ENCODE data around the gene OR13A1.
"Not testable (repeated sequence)": the region's sequence is repeated elsewhere in the genome, so short reads cannot be mapped to it uniquely, and the experiment has no call there.

Gene OR13A1, protein sequence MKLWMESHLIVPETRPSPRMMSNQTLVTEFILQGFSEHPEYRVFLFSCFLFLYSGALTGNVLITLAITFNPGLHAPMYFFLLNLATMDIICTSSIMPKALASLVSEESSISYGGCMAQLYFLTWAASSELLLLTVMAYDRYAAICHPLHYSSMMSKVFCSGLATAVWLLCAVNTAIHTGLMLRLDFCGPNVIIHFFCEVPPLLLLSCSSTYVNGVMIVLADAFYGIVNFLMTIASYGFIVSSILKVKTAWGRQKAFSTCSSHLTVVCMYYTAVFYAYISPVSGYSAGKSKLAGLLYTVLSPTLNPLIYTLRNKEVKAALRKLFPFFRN

DNA sequence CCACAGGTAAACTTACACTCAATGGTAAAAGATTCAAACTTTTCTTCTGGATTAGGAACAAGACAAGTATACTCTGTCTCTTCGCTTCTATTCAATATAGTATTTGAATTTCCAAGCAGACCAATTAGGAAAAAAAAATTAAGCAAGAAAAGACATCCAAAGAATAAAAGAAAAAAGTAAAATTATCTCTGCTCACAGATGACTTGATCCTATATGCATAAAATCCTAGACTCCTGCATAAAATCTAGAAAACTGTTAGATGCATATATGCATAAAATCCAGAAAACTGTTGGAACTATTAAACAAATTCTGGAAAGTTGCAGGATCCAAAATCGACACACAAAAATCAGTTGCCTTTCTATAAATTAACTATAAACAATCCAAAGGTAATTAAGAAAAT lies at the start of gene OR13A1:
TSS of gene OR13A1 (minus strand) at position 101 of the 400 bp plus-strand sequence. CDS start 11,186 bp downstream, outside the sequence.
- no peak for DNase-seq

DNA sequence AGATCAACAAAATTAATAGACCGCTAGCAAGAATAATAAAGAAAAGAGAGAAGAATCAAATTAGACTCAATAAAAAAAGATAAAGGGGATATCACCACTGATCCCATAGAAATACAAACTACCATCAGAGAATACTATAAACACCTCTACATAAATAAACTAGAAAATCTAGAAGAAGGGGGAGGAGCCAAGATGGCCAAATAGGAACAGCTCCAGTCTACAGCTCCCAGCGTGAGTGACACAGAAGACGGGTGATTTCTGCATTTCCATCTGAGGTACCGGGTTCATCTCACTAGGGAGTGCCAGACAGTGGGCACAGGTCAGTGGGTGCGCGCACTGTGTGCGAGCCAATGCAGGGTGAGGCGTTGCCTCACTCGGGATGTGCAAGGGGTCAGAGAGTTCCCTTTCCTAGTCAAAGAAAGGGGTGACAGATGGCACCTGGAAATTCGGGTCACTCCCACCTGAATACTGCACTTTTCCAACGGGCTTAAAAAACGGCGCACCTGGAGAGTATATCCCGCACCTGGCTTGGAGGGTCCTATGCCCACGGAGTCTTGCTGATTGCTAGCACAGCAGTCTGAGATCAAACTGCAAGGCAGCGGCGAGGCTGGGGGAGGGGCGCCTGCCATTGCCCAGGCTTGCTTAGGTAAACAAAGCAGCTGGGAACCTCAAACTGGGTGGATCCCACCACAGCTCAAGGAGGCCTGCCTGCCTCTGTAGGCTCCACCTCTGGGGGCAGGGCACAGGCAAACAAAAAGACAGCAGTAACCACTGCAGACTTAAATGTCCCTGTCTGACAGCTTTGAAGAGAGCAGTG lies 46.8 kb upstream of the OR13A1 start:
- DNase-seq = not testable (repeated sequence)

DNA sequence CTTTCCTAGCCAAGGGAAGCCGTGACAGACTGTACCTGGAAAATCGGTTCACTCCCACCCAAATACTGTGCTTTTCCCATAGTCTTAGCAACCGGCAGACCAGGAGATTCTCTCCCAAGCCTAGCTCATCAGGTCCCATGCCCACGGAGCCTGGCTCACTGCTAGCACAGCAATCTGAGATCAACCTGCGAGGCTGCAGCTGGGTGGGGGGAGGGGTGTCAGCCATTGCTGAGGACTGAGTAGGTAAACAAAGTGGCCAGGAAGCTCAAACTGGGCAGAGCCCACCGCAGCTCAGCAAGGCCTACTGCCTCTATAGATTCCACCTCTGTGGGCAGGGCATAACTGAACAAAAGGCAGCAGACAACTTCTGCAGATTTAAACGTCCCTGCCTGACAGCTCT lies 43.6 kb upstream of the OR13A1 start:
- DNase-seq = not testable (repeated sequence)

DNA sequence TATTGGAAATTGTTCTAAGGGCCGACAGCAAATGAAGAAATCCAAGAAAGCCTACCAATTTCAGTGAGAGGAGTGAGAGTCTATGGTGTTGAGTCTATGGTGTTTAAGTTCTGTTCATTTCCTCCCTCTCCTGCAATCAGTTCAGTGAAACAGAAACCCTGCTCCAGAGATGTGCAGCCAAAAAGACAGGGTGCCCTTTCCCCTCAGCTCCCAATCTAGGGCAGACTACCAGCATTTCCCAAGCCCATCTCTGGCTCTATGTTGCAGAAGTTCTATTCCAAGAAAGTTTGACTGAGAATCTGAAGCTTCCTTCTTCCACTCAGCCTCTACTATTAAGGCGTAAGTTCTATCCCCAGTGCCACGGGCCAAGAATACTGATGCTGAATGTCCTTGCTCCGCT lies 40.1 kb upstream of the OR13A1 start:
- no peak for DNase-seq

DNA sequence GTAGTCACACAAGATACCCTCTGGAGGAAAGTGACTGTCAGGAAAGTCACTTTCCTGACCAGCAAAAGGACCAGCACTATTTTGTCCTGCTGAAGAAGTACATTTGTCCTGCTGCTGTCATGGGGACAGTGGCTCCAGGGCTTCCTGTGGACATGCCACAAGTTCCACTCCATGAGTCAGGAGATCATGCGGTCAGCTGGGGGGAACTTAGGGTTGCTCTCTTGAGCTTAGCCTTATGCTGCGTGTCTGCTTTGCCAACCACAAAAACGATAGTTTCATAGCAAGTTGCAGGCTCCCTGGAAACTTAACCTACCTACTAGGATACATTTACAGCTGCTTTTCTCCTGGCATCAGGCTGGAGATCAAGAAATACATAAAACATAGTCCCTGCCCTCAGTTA lies 38.9 kb upstream of the OR13A1 start:
- DNase-seq = no peak

DNA sequence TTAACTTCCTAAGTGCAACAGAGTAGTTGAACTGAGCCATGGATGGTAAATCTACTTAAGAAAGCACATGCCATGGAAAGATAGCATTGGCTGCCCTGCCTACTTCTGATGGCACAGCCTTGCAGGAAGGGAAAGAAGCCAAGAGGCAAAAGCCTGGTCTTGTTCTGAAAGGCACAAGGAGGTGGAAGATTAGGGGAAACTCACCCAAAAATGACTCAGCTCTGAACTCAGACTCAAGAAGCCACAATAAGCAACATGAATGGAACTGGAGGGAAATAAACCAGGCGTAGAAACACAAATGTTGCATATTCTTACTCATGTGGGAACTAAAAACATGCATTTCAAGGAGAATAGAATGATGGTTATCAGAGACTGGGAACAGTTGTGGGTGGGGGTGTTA lies 37.8 kb upstream of the OR13A1 start:
- no peak for DNase-seq

DNA sequence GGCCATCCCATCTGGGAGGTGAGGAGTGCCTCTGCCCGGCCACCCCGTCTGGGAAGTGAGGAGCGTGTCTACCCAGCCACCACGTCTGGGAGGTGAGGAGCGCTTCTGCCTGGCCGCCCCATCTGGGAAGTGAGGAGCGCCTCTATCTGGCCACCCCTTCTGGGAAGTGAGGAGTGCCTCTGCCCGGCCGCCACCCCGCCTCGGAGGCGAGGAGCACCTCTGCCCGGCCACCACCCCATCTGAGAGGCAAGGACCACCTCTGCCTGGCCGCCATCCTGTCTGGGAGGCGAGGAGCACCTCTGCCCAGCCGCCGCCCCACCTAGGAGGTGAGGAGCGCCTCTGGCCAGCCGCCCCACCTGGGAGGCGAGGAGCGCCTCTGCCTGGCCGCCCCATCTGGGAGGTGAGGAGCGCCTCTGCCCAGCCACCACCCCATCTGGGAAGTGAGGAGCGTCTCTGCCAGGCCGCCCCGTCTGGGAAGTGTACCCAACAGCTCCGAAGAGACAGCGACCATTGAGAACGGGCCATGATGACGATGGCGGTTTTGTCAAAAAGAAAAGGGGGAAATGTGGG lies 32.9 kb upstream of the OR13A1 start:
- not testable (repeated sequence) for DNase-seq

DNA sequence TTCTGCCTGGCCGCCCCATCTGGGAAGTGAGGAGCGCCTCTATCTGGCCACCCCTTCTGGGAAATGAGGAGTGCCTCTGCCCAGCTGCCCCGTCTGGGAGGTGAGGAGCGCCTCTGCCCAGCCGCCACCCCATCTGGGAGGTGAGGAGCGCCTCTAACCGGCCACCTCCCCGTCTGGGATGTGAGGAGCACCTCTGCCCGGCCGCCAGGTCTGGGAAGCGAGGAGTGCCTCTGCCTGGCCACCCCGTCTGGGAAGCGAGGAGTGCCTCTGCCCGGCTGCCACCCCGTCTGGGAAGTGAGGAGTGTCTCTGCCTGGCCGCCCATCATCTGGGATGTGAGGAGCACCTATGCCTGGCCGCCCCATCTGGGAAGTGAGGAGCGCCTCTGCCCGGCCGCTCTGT lies 32.1 kb upstream of the OR13A1 start:
- DNase-seq = not testable (repeated sequence)

DNA sequence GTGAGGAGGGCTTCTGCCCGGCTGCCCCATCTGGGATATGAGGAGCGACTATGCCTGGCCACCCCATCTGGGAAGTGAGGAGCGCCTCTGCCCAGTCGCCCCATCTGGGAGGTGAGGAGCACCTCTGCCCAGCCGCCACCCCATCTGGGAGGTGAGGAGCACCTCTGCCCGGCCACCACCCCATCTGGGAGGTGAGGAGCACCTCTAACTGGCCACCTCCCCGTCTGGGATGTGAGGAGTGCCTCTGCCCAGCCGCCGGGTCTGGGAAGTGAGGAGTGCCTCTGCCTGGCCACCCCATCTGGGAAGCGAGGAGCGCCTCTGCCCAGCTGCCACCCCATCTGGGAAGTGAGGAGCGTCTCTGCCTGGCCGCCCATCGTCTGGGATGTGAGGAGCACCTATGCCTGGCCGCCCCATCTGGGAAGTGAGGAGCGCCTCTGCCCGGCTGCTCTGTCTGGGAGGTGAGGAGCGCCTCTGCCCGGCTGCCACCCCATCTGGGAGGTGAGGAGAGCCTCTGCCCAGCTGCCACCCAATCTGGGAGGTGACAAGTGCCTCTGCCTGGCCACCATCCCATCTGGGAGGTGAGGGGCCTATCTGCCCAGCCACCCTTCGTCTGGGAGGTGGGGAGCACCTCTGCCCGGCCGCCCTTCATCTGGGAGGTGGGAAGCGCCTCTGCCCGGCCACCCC lies 31.4 kb upstream of the OR13A1 start:
- DNase-seq = not testable (repeated sequence)

DNA sequence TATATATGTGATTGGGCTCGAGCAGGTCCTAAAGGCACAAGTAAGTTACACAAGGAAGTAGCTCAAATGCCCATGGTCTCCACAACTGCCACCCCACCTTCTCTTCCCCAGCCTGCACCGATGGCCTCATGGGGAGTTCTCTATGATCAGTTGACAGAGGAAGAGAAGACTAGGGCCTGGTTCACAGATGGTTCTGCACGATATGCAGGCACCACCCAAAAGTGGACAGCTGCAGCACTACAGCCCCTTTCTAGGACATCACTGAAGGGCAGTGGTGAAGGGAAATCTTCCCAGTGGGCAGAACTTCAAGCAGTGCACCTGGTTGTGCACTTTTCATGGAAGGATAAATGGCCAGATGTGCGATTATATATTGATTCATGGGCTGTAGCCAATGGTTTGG lies 25.0 kb upstream of the OR13A1 start:
- not testable (repeated sequence) for DNase-seq

DNA sequence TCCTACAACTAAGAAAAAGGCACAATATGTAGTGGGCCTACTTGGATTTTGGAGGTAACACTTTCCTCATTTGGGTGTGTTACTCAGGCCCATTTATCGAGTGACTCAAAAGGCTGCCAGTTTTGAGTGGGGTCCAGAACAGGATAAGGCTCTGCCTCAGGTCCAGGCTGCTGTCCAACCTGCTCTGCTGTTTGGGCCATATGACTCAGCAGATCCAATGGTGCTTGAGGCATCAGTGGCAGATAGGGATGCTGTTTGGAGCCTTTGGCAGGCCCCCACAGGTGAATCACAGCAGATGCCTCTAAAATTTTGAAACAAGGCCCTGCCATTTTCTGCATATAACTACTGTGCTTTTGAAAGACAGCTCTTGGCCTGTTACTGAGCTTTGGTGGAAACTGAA lies 24.5 kb upstream of the OR13A1 start:
- DNase-seq = no peak

DNA sequence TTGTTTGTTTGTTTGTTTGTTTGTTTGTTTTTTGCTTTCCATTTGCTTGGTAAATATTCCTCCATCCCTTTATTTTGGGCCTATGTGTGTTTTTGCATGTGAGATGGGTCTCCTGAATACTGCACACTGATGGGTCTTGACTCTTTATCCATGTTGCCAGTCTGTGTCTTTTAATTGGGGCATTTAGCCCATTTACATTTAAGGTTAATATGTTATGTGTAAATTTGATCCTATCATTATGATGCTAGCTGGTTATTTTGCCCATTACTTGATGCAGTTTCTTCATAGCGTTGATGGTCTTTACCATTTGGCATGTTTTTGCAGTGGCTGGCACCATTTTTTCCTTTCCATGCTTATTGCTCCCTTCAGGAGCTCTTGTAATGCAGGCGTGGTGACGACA lies 16.4 kb upstream of the OR13A1 start:
- not testable (repeated sequence) for DNase-seq

DNA sequence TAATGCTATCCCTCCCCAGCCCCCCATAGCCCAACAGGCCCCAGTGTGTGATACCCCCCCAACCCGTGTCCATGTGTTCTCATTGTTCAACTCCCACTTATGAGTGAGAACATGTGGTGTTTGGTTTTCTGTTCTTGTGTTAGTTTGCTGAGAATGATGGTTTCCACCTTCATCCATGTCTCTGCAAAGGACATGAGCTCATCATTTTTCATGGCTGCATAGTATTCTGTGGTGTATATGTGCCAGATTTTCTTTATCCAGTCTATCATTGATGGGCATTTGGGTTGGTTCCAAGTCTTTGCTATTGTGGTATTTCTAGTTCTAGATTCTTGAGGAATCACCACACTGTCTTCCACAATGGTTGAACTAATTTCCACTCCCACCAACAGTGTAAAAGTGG lies 11.5 kb upstream of the OR13A1 start:
- DNase-seq = not testable (repeated sequence)

DNA sequence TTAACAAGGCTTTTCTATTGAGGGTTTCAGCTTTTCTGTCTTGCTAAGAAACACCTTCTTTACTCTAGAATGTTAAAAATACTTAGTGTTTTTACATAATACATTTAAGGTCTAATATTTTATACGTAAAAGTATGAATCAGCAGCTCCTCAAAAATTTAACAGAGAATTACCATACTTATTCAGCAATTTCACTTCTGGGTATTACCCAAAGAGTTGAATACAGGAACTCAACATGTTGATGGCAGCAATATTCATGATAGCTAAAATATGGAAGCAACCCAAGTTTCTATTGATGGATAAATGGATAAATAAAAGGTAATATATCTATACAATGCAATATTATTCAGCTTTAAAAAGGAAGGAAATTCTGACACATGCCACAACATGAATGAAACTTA lies 9.7 kb upstream of the OR13A1 start:
- DNase-seq = no peak

DNA sequence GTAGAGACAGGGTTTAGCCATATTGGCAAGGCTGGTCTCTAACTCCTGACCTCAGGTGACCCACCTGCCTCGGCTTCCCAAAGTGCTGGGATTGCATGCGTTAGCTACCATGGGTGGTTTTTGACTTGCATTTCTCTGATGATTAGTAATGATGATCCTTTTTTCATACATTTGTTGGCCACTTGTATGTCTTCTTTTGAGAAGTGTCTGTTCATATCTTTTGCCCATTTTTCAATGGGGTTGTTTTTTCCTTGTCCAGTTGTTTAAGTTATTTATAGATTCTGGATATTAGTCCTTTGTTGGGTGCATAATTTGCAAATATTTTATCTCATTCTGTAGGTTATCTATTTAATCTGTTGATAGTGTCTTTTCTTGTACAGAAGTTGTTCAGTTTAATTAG lies 4.3 kb upstream of the OR13A1 start:
- no peak for DNase-seq

DNA sequence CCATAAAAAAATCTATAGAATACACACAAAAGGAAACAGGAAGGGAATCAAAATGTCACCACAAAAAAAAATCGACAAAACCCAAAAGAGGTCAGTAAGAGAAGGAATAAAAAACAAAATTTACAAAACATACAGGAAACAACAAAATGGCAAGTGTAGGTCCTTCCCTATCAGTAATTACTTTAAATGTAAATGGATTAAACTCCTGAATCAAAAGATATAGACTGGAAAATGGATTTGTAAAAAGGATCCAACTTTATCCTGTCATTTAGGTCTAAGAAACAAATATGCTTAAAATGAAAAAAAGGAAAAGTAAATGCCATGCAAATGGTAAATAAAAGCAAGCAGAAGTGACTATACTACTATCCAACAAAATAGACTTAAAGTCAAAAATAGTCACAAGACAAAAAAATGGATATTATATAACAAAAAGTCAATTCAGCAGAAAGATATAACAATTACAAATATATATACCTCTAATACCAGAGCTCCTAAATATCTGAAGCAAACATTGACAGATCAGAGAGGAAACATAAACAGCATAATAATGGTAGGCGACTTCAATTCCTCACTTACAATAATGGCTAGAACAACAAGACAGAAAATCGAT lies 2.0 kb downstream of the OR13A1 start:
- DNase-seq = no peak

DNA sequence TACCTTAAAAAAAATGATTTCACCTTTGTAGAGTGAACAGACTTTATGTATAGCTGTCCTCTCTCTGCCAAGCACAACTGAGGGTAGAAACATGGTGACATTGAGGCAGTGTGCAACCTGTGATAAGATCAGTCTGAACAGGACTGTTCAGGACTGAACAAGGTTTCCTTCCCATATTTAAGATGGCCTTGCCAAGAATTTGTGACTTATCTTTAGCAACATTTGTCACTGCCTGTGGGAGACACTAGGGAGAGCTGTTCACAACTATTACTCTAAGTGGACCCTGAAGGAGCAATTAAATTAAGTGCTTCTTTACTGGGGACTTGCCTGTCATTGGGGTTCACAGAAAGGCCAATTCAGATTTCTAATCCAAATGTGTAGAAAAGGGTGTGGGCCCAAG lies 6.7 kb downstream of the OR13A1 start:
- DNase-seq = no peak

DNA sequence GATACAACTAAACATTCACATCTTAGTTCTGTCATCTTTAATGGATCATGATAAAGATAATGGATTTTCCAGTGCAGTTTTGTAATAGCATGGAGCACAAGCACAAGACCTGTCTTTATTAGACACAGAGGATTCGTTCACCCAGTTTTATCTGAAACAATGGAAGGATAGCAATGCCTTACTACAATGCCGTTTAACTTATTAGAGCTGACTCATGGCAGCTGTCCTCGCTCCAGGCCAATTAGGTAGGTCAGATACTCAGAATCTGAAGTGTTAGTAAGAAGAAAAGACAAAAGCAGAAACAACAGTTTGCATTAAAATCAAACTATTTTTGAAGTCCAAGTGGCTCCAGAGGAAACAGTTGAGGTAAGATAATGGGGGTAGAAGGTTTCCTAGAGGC lies 12.8 kb downstream of the OR13A1 start:
- DNase-seq = no peak

DNA sequence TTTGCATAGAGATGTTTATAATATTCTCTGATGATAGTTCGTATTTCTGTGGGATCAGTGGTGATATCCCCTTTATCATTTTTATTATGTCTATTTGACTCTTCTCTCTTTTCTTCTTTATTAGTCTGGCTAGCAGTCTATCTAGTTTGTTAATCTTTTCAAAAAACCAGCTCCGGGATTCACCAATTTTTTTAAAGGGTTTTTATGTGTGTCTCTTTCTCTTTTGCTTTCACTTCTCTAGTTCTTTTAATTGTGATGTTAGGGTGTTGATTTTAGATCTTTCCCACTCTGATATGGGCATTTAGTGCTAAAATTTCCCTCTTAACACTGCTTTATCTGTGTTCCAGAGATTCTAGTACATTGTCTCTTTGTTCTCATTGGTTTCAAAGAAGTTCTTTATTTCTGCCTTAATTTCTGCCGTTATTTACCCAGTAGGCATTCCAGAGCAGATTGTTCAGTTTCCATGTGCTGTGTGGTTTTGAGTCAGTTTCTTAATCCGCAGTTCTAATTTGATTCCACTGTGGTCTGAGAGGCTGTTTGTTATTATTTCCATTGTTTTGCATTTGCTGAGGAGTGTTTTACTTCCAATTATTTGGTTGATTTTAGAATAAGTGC lies 17.0 kb downstream of the OR13A1 start:
- not testable (repeated sequence) for DNase-seq

DNA sequence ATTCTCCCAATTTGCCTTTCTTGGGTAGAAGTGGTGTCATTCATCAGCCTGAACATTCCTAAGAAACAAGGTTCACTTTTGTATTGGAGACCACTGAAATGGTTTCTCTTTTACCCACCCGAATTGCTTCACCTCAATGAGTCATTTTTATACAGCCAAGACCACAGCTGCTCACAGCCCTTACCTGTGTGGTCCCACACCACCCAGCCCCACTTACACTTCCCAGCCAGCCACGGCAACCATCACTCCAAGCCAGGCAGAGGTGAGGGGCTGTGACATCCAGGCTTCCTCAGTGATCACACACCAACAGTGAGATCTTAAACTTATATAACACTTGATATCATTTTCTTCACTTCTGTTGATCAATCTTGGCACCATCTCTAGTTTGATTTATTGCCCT lies 20.7 kb downstream of the OR13A1 start:
- DNase-seq = no peak

DNA sequence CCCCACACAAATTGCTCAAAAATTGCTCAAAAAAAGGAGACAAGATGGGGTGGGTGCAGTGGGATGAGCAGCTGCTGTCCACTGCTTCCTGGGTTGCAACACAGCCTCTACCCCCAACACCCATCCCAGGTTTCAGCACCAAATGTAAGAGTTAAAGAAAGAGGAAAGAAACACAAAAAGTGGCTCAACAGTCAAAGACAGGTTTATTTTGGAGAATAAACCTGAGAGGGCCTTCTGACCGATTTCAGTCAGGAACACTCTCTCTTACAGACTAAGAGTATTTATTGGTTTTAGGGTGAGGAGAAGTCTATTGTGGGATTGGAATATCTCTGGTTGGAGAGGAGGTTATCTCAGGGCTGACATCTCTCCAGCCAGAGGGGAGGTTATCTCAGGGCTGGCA lies 28.4 kb downstream of the OR13A1 start:
- DNase-seq = no peak

DNA sequence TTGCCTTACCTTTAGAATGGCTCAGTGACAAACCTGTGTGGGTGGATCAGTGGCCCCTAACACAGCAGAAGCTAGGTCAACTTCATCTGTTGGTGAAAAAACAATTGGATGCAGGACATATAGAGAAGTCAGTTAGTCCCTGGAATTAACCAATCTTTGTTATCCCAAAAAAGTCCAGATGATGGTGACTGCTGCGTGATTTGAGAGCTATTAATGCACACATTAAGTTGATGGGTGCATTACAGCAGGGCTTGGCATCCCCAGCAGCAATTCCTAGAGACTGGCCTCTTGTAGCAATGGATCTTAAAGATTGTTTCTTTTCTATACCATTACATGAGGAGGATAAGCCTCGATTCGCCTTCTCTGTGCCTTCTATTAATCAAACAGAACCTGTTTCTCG lies 33.3 kb downstream of the OR13A1 start:
- DNase-seq = no peak

Measured in SIG-M5 (cell line).